Activated effector memory CD4-positive, alpha-beta T cell treated with Interleukin-2 at 50 U/mL for 16 hours (primary cell): ENCODE results near the gene MACROD1.

Experiments used
- DNase-seq: peaks from one replicate; pipeline ENCODE4 v3.0.0-alpha.2; 2020

MACROD1 gene

DNA sequence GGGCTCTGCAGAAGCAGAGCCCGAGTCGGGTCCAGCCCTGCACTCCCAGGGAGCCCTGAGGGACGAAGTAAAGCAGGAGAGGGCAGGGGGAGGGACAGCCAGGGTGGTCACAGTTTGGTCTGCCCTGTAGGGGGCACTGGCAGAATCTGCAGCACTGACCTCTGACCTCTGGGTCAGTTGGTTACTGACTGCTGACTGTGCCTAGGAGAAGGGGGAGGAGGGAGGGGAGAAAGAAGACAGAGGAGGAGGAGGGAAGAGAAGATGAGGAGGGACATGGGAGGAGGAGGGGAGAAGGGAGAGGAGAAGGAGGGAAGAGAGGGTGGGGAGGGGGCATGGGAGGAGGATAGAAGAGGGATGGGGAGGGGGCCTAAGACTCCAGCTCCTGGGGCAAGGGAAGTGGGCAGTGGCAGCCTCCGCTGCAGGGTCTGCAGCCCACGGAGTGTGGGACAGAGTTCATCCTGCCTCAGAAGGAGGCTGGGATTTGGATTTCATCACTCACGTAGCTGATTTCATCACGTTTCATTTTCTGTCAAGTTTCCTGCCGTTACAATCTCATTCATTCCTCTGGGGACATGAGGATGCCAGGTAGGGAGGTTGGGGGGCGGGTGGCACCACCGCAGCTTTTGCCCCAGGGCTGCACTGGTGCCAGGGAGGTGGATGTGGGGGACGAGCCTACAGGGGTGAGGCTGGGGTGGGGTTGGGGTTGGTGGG is 75.0 kb downstream of the MACROD1 start:
- no peak for DNase-seq

DNA sequence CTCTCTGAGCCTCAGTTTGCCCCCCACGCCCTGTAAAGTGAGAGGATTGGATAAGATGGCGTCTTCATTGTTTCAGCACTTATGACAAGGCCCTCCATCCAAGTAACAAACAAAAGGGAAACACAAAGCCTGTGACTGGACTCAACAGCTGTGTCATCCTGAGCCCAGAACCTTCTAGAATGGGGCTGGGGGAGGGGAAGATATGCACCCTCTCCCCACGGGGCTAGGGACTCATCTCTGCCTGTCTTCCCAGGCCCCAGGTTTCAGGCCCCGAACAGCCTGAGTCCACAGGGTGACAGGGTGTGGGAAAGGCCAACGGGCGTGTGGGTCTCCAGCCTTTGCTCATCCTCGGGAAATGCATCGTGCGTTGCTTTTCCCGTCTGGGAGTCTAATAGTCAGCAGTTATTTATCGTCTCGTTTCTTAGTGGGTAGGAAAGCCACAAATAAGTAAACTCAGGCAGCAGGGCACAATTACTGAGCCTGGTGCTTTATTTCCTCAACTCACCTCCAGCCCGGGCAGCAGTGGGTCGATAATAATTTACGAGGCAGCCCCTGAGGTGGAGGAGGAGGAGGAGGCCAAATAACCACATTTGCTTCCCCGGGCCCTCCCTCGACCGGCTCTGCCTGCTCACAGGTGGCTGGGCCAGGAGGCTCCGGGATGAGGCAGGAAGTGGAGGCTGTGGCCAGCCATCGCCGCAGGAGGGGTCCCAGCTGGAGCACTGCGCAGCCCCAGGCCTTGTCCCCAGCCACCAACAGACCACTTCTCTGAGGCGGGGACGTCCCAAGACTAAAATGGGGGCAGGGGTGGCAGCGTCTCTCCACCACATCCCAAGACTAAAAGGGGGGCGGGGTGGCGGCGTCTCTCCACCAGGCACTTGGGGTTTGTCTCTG is 75.8 kb downstream of the MACROD1 start:
- no peak for DNase-seq

DNA sequence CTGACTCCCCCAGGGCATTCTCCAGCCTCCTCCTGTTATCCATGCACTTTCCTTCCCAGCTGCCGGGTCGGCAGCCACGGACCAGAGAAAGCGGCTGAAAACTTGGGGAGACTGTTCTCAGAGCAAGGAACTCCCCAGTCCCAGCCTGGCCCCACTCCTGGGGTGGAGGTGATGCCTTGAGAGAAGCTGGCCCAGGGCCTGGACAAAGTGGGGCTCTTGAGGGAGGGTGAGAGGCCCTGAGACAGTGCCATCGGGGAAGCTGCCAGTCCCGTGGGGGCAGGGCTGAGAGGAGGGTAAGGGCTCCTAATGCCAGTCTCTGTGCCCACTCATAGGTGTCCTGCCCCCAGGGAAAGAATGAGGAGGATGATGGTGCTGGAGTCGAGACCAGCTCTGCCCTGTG is 76.4 kb downstream of the MACROD1 start:
- DNase-seq: no peak

DNA sequence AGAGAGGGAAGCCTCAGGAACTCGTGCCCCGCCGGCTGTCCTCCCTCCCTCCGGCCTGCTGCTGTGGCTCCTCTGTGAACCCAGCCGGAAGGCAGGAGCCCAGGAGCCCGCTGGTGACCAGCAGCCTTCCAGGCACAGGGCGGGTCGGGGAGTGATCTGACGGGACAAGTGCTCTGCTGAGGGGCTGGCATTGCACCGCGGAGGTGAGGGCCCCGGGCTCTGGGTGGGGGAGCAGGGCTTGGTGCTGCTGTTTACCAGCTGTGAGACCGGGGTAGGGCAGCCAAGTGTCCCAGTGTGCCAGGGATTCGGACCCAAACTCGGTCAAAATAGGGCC is 76.9 kb downstream of the MACROD1 start:
- DNase-seq: no peak

DNA sequence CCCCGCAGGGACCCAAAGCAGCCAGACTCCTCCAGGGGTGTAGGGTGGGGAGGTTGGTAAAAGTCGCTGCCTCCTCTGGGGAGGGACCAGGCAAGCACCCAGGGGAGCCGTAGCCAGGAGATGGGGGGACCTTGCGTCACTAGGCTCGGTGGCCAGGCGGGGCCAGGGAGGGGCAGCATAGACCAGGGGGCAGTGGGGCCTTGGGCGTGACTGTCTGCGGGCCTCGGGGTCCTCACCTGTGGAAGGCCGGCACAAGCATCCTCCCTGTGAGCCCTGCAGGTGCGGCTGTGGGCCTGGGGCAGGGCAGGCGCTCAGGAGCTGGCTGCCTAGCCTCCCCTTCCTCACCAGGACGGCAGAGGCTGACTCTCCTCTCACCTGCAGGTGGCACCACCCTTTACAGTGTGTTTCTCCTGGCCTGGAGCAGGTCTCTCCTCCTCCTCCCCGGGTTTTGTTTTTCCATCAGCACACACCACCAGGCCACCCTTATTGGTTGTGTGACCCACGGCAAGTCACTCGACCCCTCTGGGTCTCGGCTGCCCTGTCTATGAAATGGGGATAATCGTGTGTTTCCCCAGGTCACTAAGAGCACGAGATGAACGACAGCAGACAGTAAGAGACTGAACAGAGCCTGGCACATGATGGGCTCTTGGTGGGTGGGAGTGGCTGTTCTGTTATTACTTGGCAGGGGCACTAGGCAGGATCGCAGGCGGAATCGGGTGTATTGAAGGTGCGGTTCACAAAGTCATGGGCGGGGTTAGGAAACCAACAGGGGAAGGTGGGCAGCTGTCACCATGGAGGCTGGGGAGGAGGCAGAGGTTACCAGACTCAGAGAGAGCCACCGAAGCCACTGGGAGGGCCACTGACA is 77.5 kb downstream of the MACROD1 start:
- no peak for DNase-seq

DNA sequence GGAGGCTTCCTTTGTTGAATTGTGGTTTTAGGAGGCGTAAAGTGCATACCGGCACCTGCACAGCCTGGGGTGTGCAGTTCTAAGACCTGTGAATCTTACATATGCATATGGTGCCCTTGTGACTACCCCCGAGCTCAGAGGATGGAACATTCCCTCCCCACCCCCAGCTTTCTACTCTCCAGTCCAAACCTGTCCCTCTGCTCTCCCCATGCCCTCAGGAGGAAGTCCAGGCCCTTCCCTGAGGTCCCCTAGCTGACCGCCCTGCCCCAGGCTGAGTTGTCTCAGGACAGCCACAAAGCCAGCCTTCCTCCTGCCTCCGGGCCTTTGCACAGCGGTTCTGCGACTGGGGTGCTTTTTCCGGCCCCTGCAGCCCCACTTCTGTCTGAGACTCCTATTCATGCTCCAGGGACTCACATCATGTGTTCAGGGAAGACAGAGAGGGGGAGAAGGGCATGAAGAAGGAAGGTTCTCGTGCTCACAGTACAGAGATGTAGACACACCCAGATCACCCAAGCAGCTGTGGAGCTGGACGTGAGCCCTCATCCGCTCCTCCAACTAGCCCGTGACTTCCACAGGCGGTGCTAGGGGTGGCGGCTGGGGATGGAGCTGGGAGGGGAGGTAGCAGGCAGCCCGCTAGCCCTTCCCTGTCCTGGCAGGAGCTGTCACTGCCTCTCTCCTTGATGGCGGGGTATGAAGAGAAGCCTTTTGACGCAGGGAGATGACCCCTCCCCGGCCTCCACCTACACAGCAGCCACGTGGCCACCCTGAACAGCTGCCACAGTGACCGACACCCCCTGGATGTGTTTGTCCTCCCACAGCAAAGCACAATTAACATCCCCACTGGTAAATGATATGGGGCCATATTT is 79.4 kb downstream of the MACROD1 start:
- DNase-seq: no peak

DNA sequence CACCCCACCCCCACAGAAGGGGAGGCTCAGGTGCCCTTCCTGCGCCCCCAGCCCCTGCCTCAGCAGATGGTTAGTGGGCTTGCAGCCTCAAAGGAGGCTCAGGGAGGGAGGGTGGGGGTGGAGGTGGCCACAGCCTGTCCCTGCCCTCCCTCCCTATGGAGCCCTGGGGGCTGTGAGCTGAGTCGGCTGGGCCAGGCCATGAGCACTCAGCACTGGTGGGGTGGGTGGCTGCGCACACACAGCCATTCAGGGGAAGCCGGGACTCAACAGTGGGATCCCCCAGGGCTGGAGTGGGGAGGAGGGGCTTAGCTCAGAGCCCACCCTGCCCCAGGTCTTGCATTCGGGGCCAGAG is 80.0 kb downstream of the MACROD1 start:
- no peak for DNase-seq

DNA sequence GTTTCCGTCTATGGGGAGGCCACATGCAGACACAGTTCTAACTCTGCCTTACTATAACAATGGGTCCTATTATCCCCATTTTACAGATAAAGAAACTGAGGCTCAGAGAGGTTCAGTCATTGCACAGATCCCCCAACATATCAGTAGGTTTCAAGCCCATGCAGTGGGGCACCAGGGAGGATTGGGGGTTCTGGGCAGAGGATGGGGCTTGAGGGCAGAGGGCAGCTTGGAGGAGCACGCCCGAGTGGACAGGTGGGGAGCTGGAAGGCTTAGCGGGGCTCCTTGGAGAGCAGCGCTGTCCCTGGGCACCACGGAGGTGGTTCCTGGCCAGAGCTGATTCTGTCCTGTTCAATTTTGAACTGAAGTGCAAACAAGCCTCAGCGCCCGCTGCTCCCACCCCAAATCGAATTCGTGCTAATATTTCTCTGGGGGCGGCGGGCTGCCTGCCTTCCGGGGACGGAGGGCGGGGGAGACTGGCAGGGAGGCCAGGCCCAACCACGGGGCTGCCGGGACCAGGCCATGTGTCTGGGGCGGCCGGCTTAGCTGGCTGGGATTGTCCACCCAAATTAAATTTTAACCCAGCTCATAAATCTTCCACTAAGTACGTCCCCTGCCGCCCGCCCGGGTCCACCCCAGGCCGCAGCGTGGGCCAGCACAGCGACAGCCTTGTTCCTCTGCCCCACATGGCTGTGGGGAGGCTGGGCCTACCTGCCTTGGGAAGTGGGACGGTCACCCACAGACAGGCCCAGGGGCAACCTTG is 80.8 kb downstream of the MACROD1 start:
- no peak for DNase-seq

DNA sequence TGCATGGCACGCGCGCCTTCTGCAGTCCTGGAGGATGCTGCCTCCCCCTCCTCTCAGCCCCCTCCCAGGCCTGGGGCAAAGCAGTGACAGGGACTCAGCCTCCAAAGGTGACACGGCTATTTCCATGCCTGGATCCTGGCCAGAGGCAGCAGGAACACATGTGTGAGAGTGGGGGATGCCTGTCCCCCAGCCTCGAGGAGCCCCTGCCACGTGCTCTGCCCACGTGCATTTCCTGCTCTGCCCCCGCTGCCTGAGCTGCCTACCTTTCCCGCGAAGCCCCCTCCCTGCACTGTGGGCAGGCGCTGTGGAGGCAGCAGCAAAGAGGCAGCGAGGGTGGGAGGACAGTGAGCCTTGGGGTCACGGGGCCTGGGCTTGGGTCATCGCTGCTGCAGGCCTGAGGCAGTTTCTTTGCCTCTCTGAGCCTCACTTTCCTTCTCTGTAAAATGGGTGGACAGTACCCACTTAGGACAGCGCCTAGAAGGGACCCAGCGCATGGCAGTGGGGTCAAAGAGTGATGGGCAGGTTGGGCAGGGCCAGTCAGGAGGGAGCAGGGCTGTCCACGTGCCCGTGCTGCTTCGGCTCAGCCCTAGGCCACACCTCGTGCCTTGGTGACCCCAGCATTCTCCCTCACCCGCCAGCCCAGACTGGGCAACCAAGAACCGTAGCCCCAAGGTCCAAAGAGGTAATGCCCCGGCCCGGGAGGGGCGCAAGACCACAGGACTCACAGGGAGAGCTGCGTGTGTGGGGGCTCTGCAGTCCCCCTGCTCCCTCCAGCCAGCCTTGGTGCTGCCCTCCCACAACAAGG is 81.6 kb downstream of the MACROD1 start:
- no peak for DNase-seq

DNA sequence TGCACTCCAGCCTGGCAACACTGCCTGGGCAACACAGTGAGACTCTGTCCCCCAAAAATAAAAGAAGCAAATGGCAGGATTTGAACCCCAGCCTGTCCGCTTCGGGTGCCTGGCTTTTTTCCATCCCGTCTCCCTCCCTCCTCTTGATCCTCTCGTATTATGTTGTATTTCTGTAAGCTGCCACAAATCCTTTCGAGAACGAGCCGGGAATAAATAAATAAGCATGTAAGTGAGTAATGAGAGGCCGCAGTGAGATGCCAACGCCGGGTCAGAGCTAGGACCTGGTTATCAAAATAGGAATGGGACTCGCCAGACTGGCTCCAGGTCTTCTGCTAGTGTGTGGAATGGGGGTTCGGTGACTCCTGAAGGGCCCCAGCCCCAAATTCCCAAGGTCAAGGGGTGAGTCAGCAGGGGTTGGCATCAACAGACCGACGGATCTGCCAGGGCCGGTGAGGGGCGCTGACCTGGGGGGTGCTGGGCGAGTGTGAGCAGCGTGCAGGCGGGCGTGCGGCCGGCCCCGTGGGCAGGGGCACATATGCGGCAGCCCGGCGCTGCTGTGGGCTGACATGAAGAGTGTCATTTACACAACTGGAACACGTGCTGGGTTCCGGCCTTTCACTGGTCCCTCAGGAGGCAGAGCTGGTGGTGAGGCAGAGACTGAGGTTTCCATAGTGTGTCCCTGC is 82.4 kb downstream of the MACROD1 start:
- DNase-seq: no peak

DNA sequence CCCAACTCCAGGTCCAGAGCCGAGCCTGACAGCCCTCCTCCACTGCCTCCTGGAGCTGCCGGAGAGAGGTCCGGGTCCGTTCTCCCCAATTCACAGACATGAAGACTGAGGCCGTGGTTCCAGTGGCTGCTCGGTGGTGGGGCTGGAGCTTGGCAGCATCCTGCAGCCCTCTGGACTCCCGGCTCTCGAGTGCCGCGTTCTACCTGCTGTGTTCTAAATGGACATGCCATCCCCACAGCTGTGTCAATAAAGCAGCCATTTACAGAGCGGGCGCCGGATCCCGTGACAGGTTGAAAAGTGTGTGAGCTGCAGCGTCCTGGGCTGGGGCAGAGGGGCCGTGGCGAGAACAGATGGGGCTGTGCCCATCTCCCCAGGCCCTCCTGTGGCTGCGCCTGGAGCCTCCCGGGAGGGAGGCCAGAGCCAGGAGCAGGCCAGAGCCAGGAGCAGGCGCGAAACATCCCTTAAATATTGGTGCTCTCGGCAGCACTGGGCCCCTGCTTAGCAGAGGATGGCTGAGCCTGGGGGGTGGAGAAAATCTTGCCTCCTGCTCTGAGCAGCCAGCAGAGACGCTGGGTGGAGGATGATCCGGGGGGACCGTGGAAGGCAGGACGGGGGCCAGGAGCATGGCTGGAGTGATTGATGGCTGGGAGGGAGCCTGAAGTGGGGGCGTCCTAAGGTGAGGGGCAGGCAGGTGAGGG is 84.0 kb downstream of the MACROD1 start:
- DNase-seq: no peak

DNA sequence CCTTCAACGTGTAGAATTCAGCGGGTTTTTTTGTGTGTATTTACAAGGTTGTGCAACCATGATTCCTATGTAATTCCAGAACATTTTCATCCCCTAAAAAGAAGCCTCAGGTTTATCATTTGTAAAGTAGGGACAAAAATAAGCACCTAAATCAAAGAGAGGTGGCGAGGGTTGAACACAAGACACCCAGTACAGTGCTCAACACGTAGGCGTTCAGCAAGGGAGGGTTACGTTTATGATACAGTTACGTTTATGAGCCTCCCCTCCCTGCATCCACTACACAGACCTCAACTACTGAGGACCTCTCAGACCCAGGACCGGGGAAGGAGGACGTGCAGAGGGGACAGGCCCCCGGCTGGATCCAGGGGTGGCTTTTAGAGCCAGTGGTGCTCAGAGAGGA is 85.5 kb downstream of the MACROD1 start:
- no peak for DNase-seq

DNA sequence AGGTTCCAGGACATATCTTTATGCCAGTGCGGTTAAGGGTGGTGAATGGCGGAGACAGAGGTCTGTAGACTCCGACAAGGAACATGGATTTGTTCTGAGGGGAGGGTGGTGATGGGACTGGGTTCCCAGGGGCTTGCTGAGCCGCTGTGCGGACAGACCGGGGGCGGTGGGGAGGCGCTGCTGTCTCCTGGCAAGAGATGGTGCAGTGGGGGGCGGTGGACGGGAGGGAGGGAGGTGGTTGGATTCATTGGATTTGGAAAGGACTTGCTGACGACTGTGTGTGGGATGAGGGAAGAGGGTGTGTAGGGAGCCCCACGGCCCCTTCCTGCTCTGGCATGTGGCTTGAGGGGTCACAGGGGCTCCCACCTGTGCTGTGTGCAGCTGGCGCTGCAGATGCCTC is 87.0 kb downstream of the MACROD1 start:
- no peak for DNase-seq

DNA sequence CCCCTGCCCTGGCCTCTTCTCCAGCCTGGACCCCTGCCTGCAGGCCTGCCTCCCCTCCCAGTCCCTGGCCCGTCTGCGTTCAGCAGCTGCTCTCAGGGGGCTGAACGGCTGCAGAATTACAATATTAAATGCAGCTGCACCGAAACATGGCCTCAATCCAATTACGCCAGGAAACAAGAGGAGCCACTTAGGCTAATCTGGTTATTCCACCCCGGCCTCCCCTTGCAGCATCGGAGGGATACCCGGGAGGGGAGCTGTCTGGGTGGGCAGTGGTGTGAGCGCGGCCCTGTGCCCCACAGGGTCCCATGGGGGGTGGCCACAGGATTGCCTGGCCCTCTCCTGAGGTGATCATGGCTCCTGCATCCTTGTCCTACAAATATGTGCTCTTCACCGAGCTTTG is 87.6 kb downstream of the MACROD1 start:
- DNase-seq: no peak

DNA sequence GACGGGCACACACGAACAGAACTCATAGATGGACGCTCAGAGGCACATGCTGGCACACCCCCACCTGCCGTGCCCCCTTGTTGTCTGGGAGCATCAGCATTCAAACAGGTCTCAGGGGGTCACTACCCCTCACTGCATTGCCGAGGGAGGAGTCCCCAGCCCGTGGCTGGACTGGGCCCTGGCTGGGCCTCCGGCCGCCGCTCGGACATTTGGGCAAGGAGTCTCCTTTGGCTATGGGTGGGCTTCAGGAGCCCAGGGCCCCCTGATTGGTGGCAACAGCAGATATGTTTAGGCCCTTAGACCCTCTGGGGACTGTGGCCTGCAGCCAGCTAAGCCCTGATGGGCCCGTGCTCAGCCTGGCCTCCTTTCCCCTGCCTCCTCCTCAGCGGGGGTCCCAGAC is 88.3 kb downstream of the MACROD1 start:
- no peak for DNase-seq

DNA sequence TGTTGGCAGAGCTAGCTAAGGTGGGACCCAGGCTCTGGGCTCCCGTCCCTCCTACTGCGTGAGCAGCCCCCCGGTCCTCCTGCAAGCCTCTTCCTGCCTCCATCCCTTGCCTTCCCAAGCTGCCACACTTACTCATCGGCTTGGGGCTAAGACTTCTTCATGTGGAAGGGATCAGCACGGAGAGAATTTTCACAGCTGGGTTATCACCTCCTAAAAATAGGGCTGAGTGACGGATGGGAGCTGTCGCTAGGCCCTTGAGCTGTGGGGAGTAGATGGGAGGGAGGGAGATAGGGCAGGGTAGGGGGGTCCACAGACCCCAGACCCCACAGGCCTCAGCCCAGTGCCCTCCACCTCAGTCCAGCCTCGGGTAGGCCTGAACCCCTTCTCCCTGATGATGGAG is 89.2 kb downstream of the MACROD1 start:
- DNase-seq: no peak

DNA sequence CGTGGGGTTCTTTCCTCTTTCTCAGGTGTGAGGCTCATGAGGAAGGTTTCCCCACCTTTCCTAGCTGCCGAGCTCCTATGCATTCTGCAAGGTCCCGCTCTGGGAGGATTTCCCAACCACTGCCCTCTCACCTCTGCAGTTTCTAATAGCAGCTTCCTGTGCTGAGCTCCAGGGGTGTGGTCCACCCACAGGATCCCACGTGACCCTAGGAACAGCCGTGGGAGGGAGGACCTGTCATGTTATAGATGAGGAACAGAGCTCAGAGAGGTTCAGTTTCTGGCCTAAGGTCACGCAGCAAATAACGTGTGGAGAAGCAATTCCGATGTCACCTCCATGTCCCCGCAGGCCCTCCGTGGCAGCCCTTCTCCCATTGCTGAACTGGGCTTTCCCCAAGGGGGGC is 91.7 kb downstream of the MACROD1 start:
- DNase-seq: peak; percentile 12

DNA sequence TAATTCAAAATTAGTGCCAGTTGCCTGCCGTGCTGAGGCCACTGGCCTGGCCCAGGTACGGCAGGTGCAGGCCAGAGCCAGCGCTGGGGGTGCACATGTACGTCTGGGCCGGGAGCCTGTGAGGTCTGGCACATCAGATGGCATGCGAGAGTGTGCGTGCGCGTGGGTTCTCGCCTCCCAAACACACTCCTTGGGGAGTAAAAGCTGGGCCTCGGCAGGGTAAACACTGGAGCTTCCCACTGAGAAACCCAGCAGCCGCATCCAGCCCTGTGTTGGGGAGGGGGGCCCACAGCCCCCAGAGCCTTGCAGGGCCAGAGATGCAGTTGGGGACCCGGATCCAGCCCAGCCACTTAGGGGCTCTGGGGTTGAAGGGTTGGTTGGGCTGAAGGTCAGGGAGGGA is 92.4 kb downstream of the MACROD1 start:
- DNase-seq: no peak

DNA sequence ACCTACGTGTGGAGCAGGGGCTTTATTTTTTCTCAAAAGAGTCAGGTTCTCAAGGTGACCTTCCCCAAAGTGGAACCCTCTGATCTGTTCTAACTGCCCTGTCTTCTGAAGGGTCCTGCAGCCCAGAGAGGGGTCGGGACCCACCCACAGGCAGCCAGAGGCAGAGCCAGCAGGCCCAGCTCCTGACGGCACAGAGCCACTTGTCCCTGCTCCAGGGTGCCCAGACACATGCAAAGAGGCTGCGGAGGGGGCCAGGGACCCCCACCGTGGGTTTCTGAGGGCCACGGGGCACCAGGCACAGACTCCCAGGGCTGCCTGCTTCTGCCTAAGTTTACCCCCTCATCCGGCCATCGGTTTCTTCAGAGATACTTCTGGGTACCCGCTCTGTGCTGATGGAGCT is 93.0 kb downstream of the MACROD1 start:
- no peak for DNase-seq

DNA sequence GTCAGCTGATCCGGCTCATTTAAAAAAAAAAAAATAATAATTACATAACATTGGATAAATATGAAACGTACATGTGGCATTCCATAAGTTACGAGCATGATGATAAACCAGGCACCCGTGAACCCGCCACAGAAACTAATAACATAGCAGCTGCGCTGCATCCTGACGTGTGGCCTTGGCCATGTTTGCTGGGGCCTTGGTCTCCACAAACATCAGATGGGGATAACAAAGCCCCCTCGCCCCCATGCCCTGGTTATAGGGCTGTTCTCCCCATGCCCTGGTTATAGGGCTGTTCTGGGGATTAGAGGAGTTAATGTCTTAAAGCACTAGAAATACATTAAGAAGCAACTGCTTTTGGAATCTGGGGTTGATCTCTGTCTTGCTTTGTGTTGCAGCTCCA is 93.5 kb downstream of the MACROD1 start:
- no peak for DNase-seq
